DOHH2 (cell line): ENCODE results near the gene CREBBP.

Experiments
- H3F3A ChIP-seq: fragments of 200-600 bp; sonication (generic), shearing (Covaris generic); 2 replicates; pipeline ENCODE4 v1.6.0; 2016; ENCODE audit warnings: antibody characterized with exemption, mild to moderate bottlenecking; ENCODE audit not compliant: control insufficient read depth, insufficient read depth
- H3K27ac ChIP-seq: fragments of 200-600 bp; sonication (generic); 2 replicates; pipeline ENCODE4 v1.5.1; 2014; ENCODE audit warnings: low read depth, mild to moderate bottlenecking, low read length, moderate library complexity
- H3K27me3 ChIP-seq: fragments of 200-600 bp; sonication (generic); 2 replicates; pipeline ENCODE4 v1.6.1; 2014; ENCODE audit warnings: mild to moderate bottlenecking, low read length, mixed read lengths; ENCODE audit not compliant: control insufficient read depth
- H3K36me3 ChIP-seq: fragments of 200-600 bp; sonication (generic); 2 replicates; pipeline ENCODE4 v1.6.1; 2014; ENCODE audit warnings: mild to moderate bottlenecking, low read length, moderate library complexity, mixed read lengths; ENCODE audit not compliant: control insufficient read depth
- H3K4me1 ChIP-seq: fragments of 200-600 bp; sonication (generic); 2 replicates; pipeline ENCODE4 v1.6.1; 2014; ENCODE audit warnings: mild to moderate bottlenecking, low read length, mixed read lengths; ENCODE audit not compliant: control insufficient read depth
- H3K4me2 ChIP-seq: fragments of 200-600 bp; sonication (generic); 2 replicates; pipeline ENCODE4 v1.6.0; 2014; ENCODE audit warnings: mild to moderate bottlenecking, low read length, moderate library complexity
- H3K4me3 ChIP-seq: fragments of 200-600 bp; sonication (generic); 2 replicates; pipeline ENCODE4 v1.5.1; 2014; ENCODE audit warnings: mild to moderate bottlenecking, low read length, mixed read lengths
- H3K79me2 ChIP-seq: fragments of 200-600 bp; sonication (generic); 2 replicates; pipeline ENCODE4 v1.6.1; 2014; ENCODE audit warnings: mild to moderate bottlenecking, low read length, mixed read lengths; ENCODE audit not compliant: control insufficient read depth
- H3K9me2 ChIP-seq: fragments of 200-600 bp; sonication (generic); replicated peaks from 2 replicates; pipeline ENCODE4 v1.6.1; 2014; ENCODE audit warnings: mild to moderate bottlenecking, low read length, mixed read lengths; ENCODE audit not compliant: control insufficient read depth
- H3K9me3 ChIP-seq: fragments of 200-600 bp; sonication (generic); 2 replicates; pipeline ENCODE4 v1.6.1; 2014; ENCODE audit warnings: antibody characterized with exemption, low read length, mixed read lengths; ENCODE audit not compliant: control insufficient read depth, insufficient read depth
- H4K20me1 ChIP-seq: fragments of 200-600 bp; sonication (generic); 2 replicates; pipeline ENCODE4 v1.6.0; 2014; ENCODE audit warnings: low read depth, mild to moderate bottlenecking, antibody characterized with exemption, low read length, moderate library complexity; ENCODE audit not compliant: control insufficient read depth, insufficient read depth
- CTCF ChIP-seq: fragments of 200-600 bp; sonication (generic); IDR thresholded peaks from one replicate; pipeline ENCODE4 v1.5.1; 2014; ENCODE audit warnings: antibody characterized with exemption, mild to moderate bottlenecking, low read depth, low read length; ENCODE audit not compliant: poor library complexity, severe bottlenecking
- EZH2phosphoT487 ChIP-seq: fragments of 200-600 bp; sonication (generic); IDR thresholded peaks from 2 replicates; pipeline ENCODE4 v1.6.1; 2017; ENCODE audit warnings: borderline replicate concordance, mild to moderate bottlenecking, antibody characterized with exemption, low read length, moderate library complexity, mixed read lengths

CREBBP gene

GRCh38 chr16:3792472-3793012 is 88.0 kb downstream of the CREBBP start:
- Histone ChIP-seq H3K27me3 (no peaks in the 10 kb centered on the region), H4K20me1 (peaks cover 5% of the 10 kb centered on the region; the same call in 1 of the 2 replicates), H3K4me1 (no peaks in the 10 kb centered on the region), H3K79me2 (peaks cover 55% of the 10 kb centered on the region), H3K9me2 (no peaks in the 10 kb centered on the region), H3K27ac (no peak overlapping the region), H3K4me2 (no peak overlapping the region), H3K4me3 (no peak overlapping the region), H3K9me3 (no peaks in the 10 kb centered on the region), H3K36me3 (peaks cover 49% of the 10 kb centered on the region), H3F3A (no peaks in the 10 kb centered on the region)
- no peak for TF ChIP-seq EZH2phosphoT487
- TF ChIP-seq CTCF = no peak

GRCh38 chr16:3791701-3792100 is 88.8 kb downstream of the CREBBP start:
- H3K79me2 ChIP-seq = peaks cover 46% of the 10 kb centered on the region
- no peak overlapping the region for H3K27ac ChIP-seq
- TF ChIP-seq CTCF (no peak), EZH2phosphoT487 (no peak)
- H3K4me1 ChIP-seq = no peaks in the 10 kb centered on the region
- H3K4me2 ChIP-seq = no peak overlapping the region
- H3F3A ChIP-seq = no peaks in the 10 kb centered on the region
- H3K9me3 ChIP-seq = no peaks in the 10 kb centered on the region
- H3K36me3 ChIP-seq = peaks cover 49% of the 10 kb centered on the region
- H3K4me3 ChIP-seq = no peak overlapping the region
- H4K20me1 ChIP-seq = peaks cover 2% of the 10 kb centered on the region; the same call in 1 of the 2 replicates
- H3K27me3 ChIP-seq = no peaks in the 10 kb centered on the region
- no peaks in the 10 kb centered on the region for H3K9me2 ChIP-seq

GRCh38 chr16:3789375-3790099 is 91.0 kb downstream of the CREBBP start:
- Histone ChIP-seq H3K4me2 (no peak overlapping the region), H3K27ac (no peak overlapping the region), H3K36me3 (peaks cover 58% of the 10 kb centered on the region), H3F3A (no peaks in the 10 kb centered on the region), H3K9me2 (no peaks in the 10 kb centered on the region), H3K9me3 (no peaks in the 10 kb centered on the region), H3K4me3 (no peak overlapping the region), H4K20me1 (no peaks in the 10 kb centered on the region; the same call in 1 of the 2 replicates), H3K4me1 (no peaks in the 10 kb centered on the region), H3K79me2 (peaks cover 32% of the 10 kb centered on the region), H3K27me3 (no peaks in the 10 kb centered on the region)
- no peak for TF ChIP-seq CTCF
- no peak for TF ChIP-seq EZH2phosphoT487
